Right renal pelvis (tissue), 4 donors: ENCODE measurements around the gene NES. TPM values are rescaled to one million over a fixed set of nuclear protein-coding genes. Genes with fewer than 3 reads are reported as not detected.

Experiments
- DNase-seq, 4 donors: peaks; one replicate each; pipeline ENCODE4 v3.0.0-alpha.2; 2013; ENCODE audit warnings: low read depth in 4 of 4, low spot score in 3 of 4, missing footprints in 1 of 4
- polyA plus RNA-seq, 4 donors: library from polyadenylated mRNA; unstranded; fragments of 120-200 nt; gene quantifications; one replicate each; pipeline ENCODE4 v1.2.1, GENCODE V29; 2013; ENCODE audit not compliant: insufficient read length in 4 of 4

Gene NES
- polyA plus RNA-seq, 4 donors: 153 to 160 (median 156) TPM

DNA sequence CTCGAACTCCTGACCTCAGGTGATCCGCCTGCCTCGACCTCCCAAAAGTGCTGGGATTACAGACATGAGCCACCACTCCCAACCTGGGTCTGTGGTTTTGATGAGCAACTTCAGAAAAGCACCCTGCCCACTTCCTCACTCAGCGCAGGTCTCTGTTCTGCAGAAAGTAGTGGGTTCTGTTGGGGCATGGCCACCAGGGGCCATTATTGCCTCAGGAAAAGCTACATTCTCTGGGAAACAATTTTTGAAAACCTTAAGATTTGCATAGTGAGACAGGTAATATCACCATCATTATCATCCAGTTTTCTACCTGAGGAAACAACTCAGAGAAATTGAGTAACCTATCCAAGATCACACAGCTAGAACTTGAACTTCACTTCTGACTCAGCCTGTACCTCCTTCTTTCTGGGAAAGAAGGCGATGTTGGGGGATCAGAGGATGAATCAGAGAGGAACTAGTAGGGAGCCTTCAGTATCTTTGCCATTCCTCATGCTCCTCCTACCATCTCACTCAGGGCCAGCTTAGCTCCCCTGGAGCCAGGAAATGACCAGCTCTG, 7.1 kb upstream of the NES start:
- no peak for DNase-seq

DNA sequence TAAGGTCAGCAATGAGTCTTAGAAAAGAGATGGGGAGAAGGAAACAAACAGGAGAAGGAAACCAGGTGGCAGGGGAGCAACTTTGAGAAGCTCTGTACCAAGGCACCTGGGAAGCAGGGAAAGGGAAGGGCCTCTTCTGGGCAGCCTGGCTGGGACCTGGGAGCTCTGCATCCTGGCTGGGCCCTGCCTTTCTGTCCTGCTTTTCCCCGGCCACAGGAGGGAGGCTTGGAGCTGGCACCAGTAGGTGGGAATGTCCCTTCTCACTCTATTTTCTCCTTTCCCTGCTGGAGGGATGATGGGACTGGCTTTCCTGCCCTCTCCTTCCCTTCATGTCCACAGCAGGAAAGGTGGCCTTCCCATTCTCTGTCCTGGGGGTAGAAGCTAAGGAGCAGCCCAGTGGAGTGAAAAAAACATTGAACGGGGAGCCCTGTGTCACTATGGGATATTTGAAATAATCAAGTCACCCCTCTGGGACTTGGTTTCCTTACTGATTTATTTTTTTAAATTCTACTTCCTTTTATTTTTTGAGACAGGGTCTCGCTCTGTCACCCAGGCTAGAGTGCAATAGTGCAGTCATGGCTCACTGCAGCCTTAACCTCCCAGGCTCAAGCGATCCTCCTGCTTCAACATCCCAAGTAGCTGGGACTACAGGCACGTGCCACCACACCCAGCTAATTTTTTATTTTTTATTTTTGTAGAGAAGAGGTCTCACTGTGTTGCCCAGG, 5.1 kb upstream of the NES start:
- DNase-seq: no peak

DNA sequence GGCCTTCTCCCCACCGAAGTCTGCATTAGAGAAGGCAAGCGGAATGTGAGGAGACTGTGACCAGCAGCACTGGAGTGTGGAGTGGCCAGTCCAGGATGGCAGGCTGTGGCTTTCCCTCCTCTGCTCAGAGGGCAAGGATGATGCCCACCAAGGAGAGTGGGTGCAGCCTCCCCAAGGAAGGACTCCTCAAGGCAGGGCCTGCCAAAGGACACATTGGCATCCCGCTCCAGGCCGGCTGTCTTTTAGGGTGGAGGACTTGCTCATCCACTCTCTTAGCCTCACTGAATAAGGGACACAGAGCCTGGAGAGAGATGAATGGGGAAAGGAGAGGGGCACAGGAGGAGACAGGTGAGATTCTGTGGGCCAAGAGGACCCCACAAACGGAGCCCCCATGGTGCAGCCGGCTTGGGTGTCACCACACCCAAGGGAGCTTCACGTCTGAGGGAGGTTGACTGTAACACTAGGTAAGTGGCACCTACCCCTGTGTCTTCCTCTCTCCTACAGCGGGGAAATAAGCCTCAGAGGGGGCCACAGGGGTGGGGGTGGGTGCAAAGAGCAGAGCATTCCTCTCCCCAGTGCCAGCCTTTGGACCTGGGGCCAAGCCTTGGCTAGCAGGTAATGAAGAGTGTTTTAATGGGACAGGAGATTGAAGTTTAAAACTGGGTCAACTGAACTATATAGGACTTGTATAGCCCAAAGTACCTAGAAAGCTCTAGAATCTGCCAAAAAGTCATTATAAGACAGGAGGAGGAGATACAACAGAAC, 4.2 kb upstream of the NES start:
- DNase-seq: no peak

DNA sequence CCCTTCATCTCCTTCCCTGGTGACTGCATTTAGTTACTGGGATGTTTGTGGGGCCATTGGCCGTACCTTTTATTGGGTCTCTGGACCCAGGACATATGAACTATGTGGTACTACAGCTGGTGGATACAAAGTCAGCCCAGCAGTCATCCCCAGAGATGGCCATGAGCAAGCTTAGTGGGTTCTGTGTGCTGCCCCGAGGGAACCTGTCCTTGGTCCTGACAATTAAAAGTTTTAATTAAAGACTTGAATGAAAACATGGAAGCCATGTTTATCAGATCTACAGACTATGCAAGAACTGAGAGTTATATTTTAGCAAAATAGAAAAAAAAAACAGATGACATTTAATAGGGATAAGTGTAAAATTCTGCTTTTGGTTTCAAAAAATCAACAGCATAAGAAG, 2.8 kb upstream of the NES start:
- DNase-seq: no peak

DNA sequence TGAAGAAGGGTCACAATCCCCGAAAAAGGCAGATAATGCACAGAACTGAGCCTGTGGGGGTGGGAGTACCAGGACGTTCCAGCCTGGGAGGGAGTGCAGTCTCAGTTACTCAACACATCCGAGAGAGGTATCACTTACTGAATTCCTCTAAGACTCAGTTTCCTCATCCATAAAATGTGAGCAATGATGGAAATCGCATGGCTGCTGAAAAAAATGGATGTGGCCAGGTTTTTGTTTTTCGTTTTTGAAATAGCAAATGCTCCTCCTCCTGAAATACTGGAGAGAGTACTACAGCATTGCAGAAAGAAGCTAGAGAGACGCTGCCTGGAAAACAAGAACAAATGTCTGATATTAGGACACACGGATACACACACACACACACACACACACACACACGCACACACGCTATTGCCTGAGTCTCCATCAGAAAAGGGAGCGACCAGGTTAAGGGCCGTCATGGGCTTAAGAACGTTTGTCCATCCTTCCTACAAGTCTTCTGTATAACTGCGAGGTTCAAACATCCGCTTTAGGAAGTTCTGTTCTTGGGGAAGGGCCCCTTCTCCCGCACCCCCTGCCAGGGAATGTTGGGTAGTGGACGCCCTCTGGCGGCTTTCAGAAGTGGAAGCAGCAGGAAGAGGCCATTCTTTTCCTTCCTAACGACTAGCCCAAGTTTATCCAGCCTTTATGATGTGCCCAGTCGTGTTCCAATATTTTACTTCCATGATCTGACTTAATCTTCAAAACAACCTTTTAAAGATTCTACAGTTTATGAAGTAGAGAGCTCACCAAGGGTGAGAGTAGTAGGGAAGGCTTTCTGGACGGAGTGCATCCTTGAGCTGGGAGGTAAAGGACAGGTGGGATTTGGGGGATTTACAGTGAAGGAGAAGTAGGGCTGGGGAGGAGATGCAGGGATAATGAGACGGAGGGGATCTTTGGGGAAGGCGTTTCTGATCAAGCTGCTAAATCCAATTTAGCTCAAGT, 699 bp upstream of the NES start:
- DNase-seq: no peak

DNA sequence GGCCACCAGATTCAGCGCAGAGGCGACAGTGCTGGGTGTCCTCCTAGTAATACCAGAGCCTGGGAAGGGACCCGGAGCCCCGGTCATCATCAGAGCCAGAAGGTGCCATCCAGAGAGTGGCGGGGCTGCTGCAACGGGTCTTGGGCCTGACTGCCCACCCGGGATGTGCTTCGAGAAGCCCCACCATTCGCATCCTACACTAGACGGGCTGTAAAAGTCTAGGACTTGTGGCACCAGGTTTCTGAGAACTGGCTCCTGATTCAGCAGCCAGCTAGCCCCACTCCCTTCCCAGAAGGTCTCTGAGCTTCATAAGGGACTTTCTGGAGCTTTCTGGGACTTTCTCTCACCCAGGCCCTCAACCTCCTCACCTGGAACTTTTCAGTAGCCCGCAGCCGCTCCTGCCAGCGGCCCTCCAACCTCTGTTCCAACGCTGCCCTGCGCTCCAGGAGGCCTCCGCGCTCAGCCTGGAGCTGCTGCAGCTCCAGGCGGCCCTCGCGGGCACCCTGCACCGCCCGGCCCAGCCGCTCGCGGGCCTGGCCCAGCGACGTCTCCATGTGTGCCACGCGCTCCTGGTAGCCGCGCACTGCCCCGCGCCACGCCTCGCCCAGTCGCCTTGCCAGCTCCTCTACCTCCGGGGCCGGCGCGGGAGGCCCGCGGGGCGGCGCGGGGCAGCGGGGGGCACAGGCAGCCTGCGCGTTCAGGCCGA, 940 bp downstream of the NES start:
- no peak for DNase-seq

DNA sequence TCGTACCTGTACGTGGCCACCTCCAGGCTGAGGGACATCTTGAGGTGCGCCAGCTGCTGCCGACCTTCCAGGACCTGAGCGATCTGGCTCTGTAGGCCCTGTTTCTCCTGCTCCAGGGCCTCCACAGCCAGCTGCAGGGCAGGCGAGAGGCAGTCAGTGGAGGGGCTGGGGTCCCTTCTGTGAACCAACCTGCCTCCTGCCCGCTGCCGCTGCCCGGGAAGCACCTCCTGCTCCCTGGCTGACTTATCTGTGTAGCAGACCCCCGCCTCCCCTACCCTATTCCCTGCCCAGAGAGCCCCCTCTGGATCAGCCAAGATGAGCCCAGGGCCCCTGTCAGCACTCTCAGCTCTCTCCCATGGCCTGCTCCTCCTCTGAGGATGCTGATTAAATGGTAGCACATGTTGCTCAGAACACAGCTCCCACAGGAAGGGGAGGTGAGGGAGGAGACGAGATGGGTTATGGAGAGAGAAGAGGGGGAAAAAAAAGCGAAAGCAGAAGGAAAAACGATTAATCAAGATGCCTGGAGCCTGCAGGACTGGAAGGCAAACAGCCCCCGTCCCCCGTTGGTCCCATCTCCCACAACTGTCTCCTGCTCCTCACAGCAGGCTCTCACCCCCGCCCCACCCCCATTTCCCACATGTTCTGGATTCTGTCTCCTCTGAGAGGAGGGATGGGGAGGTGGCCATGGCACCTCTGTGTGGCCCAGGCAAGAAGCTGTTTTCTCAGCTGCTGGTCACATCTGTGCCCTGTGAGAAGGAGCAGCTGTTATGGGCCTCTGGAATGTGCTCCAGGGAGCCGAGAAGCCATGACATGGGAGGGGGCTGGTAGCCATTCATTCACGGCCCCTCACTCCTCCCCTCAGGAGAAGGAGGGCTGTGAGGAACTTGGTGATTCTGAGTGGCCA, 1.7 kb downstream of the NES start:
- DNase-seq: no peak

DNA sequence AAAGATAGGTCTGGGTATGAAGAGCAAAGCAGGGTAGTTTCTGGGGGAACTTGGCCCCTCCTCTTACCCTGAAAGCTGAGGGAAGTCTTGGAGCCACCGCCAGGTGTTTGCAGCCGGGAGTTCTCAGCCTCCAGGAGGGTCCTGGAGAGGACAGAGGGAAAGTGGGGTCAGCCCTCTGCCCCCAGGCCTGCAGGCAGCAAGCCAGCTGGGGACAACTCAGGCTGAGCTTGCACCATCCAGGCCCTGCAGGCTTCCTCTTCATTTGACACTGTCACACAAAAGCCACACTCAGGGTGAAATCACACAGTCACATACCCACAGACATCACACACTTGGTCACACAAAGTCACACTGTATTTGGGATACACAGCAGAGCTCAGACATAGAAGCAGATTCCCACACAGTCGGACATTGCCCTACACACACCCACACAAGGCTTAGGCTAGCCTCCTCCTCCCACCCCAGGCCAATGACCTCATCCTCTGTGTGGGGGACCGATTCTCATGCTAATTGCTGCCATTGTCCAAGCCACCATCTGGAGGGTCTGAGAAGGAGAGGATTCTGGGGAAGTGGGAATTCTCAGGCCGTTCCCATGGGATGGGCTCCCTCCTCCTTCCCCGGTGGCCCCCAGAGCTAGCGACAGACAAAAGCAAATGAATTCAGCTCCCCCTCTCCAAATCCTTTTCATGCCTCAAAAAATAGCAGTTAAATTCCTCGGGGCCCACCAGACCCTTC, 3.7 kb downstream of the NES start:
- no peak for DNase-seq

DNA sequence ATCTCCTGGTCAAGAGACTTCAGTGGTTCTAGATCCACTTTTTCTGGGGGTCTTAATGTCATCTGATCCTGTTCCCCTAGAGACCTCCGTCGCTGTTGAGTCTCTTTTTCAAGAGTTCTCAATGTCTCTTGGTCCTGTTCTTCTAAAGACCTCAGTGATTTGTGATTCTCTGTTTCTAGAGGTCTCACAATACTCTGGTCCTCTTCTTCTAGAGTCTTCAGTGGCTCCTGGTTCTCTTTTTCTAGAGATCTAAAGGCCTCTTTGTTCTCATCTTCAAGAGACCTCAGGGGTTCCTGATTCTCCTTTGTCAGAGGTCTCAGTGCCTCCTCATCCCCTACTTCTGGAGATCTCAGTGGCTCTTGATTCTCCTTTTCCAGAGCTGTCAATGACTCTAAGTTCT, 5.4 kb downstream of the NES start:
- DNase-seq: no peak

DNA sequence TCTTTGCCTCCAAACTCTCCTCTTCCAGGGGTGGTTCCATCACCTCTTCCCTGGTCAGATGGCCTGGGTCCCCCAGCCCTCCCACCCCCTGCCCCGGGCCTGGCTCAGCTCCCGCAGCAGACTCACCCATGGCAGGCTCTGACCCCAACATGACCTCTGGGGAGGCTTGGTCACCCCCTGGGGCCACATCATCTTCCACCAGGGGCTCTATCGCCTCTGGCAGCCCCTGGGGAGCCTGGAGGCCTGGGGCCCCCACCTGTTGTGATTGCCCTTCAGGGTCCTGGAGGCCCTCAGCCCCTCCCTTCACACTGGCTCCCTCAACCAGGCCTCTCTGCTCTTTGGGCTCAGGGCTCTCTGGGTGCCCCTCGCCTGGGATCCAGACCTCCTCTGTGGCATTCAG, 6.4 kb downstream of the NES start:
- DNase-seq: no peak

DNA sequence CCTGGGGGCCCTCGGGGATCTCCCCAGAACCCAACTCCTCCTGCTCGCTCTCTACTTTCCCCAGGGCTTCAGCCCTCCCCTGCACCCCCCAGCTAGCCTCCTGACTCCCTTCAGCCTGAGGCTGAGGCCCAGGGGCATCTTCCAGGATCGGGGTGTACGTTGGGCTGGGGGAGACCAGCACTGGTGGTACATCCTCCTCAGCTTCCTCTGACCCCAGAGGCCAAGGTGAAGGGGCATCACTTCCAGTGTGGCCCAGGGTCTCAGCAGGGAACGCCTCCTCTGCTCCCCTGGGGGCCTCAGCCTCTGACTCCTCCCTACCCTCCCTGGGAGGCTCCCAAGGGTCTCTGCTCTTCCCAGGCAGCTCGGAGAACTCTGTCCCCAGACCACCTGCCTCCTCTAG, 6.8 kb downstream of the NES start:
- DNase-seq: no peak

DNA sequence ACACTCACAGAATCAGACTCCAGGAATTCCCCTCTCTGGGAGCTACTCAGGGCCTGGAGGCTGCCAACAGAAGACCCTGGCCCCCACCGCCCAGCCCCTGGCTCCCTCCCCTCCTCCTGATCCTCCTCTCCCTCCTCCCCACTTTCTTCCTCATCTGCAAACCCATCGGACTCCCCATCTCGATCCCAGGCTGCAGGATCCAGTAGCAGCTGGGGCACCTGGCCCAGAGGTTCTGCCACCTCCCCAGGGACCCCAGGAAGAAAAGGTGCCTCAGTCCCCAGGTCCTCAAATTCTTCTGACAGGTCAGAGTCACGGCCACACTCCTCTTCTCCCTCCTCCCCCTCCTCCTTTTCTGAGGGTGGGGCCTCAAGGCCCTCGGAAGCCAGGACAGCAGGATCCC, 7.4 kb downstream of the NES start:
- DNase-seq: no peak

DNA sequence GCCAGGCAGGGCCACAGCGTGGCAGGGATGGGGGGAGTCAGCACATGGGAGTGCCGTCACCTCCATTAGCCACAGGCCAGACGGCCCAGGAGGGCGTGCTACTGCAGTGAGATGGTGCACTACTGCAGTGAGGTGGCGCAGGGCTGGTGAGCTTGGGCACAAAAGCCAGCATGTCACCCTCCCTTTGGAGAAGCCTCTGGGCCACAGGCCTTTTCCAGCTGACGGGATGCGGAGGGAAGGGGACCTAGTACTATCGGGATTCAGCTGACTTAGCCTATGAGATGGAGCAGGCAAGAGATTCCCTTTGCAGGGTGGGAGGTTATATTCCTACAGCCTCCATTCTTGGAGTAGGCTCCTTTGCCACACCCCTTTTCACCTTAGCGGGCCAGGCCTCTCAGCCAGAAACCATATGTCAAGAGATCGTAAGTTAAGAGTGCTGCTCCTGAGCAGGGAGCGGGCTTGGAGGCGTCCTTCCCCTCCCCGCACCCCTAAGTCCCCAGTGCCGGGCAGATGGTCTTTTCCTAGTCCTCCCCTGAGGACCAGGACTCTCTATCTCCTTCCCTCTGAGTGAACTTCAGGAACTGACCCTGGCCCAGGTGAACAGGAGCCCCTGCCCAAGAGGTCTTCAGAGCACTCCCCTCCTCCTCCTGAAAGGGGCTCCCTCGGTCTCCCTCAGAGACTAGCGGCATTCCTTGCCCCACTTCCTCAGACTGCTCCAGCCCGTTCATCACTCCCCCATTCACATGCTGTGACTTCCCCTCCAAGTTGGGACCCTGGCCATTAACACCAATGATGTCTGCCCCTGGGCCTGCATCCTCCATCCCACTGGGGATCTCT, 8.2 kb downstream of the NES start:
- no peak for DNase-seq

DNA sequence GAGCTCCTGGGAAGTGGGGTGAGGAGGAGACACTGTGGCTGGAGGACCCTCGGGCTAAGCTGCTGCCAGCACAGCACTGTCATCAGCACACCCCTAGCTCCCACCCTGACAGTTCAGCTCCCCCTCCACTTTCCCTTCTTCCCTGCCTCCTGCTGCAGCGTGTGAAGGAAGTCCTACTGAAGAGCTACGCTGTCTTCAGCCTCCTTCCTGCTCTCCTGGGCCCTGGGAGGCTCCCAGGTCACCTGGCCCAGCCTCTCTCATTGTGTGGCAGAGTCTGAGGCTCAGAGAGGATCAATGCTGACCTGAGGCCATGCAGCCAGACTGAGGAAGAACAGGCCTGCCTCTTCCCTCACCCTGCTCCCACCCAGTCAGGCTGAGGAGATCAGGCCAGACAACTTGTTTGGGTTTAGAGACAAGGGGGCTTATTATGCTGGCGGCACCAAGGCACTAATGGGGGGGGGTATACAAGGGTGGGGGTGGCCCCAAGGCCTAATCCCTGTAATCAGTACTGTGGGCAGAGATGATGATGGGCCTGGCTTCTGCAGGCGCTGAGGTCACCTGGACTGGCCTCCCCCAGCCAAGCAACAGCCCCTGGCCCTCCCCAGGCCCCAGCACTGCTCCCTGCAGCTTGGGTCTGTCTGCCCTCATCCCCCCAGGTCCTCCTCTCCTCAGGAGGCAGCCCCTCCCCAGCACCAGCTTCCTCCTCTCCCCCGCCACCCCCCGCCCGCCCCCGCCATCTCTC, 9.1 kb downstream of the NES start:
- no peak for DNase-seq

DNA sequence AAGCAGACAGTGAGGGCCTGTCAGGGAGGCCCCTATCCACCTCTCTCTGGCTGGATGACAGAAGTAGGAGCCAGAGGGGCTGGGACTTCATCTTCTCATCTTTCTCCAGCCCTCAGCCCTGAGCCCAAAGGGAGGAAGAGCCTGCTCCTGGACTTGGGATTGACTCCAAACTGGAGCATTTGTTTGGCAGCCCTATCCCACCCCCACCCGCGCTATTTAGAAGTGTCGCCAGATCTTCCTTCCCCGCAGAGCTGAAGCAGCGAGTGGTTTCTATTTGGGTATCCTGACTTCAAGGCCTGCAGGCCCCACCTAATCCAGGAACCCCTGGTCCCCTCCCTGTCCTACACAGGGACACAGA, 9.6 kb downstream of the NES start:
- DNase-seq: no peak

DNA sequence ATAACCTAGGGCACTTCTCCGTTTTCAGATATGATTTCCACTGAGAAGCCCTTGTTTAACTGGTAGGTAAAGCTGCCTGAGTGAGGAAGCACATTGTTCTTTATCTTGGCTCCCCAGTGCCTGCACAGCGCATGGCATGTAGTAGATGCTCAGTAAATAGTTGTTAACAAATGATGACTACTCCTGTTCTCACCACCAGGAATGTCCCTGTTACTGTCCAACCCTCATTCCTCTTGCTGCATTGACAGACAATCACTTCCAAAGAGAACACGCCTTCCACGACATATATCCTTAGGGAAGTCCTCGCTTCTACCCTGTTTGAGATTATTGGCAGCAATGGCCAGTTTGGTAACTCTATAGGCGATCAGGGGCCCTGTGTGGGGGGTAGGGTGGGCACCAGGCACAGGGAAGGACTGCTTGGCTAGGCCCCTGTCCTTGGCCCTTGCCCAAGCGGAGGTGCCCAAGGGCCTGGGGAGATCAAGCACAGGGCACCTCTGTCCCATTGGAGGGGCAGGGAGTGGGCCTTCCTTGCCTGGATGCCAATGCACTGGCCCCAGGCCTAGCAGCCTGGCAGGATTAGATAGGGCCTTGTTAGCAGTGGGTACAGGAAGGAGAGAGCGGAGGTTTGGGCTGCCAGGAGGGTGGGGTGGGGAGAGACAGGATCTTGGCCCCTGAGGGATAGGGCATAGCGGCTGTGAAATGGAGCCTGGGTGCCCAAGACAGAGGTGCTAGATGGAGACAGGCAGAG, 10.2 kb downstream of the NES start:
- no peak for DNase-seq
